Measurements from ENCODE around the gene XPR1. TPM values are rescaled to one million over a fixed set of nuclear protein-coding genes. Genes with fewer than 3 reads are reported as not detected.

The XPR1 gene
- 24.0 and 28.8 TPM in 2 replicates for total RNA-seq

DNA sequence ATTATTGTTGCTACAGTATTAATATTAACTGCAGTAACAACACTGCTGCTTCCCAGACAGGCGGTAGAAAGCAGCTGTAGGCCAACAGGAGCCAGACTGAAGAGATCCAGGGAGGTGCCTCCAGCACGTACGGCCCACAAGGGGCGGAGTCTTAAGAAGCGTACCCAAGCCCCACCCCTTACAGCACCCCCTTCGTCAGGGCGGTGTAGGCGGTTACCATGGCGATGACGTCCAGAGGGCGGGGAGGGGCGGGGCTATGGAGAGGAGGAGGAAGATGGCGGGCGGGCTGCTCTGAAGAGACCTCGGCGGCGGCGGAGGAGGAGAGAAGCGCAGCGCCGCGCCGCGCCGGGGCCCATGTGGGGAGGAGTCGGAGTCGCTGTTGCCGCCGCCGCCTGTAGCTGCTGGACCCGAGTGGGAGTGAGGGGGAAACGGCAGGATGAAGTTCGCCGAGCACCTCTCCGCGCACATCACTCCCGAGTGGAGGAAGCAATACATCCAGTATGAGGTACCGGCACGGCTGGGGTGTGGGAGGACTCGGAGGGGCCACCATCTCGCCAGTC lies at the start of gene XPR1:
XPR1 (plus strand) TSS at position 257 of the 560 bp plus-strand sequence; CDS start at position 437, 180 bp downstream.

DNA sequence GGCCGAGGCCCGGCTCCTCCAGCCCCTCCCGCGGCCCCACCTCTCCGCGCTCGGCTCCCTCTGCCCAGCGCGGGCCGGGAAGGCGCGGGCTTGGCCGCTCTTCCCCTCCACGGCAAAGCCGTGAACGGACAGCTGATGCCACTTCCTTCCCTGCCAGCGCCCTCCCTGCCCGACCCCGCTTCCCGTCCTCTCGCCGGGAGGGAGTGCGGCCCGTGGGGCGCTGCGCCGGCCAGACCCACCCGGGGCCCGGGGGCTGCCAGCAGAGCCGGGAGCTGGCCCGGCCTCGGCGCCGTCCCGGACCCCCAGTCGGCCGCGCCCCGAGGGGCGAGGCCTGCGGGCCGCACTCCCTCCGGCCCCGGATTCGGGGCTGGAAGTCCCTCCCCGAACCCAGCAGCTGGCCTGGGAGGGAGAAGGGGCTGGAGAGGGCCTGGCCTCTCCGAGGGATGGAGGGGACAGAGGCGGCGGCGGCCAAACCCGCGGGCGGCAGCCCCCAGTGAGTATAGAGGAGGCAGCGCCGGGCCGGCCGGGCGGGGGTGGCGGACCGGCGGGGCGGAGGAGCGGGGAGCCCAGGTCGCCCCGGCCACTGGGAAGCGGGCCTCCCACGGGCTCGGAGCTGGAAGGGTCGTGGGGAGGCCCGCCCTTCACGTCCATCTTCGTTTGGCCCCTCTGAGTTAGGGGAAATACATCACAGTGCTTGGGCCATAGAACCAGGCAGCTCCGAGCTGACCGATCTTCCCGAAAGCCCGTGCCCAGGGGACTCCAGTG lies 281.2 kb downstream of the XPR1 start, which contains the start of gene KIAA1614:
KIAA1614 (plus strand) TSS at position 97 of the 765 bp plus-strand sequence; CDS start at position 444, 347 bp downstream.

Other genes starting within 250 kb of the XPR1 start
- 61.1 and 62.9 TPM in 2 replicates for gene ACBD6, start 129.4 kb upstream of the XPR1 start, total RNA-seq
- gene OVAAL, start 73.1 kb upstream of the XPR1 start, total RNA-seq, result not detected in 2 replicates

Measured in aortic smooth muscle cell (primary cell).